ENCODE results near the gene ZFYVE27. TPM values are rescaled to one million over a fixed set of nuclear protein-coding genes. Genes with fewer than 3 reads are reported as not detected.

ZFYVE27 gene, protein sequence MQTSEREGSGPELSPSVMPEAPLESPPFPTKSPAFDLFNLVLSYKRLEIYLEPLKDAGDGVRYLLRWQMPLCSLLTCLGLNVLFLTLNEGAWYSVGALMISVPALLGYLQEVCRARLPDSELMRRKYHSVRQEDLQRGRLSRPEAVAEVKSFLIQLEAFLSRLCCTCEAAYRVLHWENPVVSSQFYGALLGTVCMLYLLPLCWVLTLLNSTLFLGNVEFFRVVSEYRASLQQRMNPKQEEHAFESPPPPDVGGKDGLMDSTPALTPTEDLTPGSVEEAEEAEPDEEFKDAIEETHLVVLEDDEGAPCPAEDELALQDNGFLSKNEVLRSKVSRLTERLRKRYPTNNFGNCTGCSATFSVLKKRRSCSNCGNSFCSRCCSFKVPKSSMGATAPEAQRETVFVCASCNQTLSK
- 10.8 and 12.1 TPM in 2 replicates for polyA plus RNA-seq (2013)

GRCh38 chr10:97736902-97737769 lies at the start of gene ZFYVE27:
Gene ZFYVE27, plus strand, starts transcription at chr10:97737128. Its CDS starts 1,350 bp downstream, at chr10:97738478.
- no CpG with 5 or more reads among the region's 72 CpGs for WGBS (ENCODE audit: extremely low coverage, insufficient coverage, insufficient read length)
- H2BK5ac ChIP-seq (ENCODE audit: low read depth, low read length, poor library complexity): peak within 1 kb of the TSS; percentile 63

GRCh38 chr10:97687785-97688781 lies 48.8 kb upstream of the ZFYVE27 start:
- Histone ChIP-seq H3K79me2 (ENCODE audit: control insufficient read depth, insufficient read depth, low read length, poor library complexity) (peaks cover 4% of the 10 kb centered on the region), H3K36me3 (ENCODE audit: control insufficient read depth in 1 of 2, insufficient read depth in 2 of 2, low read length in 2 of 2) (no peaks in the 10 kb centered on the region), H3K4me1 (ENCODE audit: control insufficient read depth in 1 of 2, insufficient read depth in 2 of 2, low read length in 2 of 2) (peaks cover 16 to 19% of the 10 kb centered on the region in 2 experiments), H3K27ac (ENCODE audit: low read depth, low read length) (peak overlapping the region; percentile 43), H3K23ac (ENCODE audit: low read length) (no peak overlapping the region), H3K4me3 (ENCODE audit: low read depth, low read length) (no peak overlapping the region), H2BK12ac (ENCODE audit: low read length) (peak overlapping the region; percentile 30), H4K12ac (ENCODE audit: low read depth, low read length) (peak overlapping the region; percentile 26), H2BK120ac (ENCODE audit: insufficient read depth, low read length, poor library complexity) (peak overlapping the region; percentile 48), H3K4me2 (ENCODE audit: low read length) (peak overlapping the region; percentile 58), H3K27me3 (ENCODE audit: insufficient read depth, low read length) (no peaks in the 10 kb centered on the region), H4K8ac (ENCODE audit: low read depth, low read length) (peak overlapping the region; percentile 75), H4K91ac (ENCODE audit: low read depth, low read length) (peak overlapping the region; percentile 59), H3K9ac (ENCODE audit: low read length) (no peak overlapping the region), H3K14ac (ENCODE audit: low read length) (peak overlapping the region; percentile 52), H3K79me1 (ENCODE audit: low read length) (peaks cover 12% of the 10 kb centered on the region), H3K4ac (ENCODE audit: low read depth, low read length) (no peak overlapping the region), H3K18ac (ENCODE audit: low read length) (peak overlapping the region; percentile 37), H3K9me3 (ENCODE audit: insufficient read depth, low read depth, low read length) (no peaks in the 10 kb centered on the region), H2BK5ac (ENCODE audit: low read depth, low read length, poor library complexity) (no peak overlapping the region), H2AFZ (ENCODE audit: insufficient read depth, low read length, poor library complexity) (peak overlapping the region; percentile 51), H2AK5ac (ENCODE audit: low read length) (peak overlapping the region; percentile 7)
- DNase-seq: peak in 1 of 2 donors; percentile 50
- no CpG with 5 or more reads among the region's 14 CpGs for WGBS (ENCODE audit: extremely low coverage, insufficient coverage, insufficient read length)

More at GRCh38 chr10:97736902-97737769, at the start of gene ZFYVE27:
- Histone ChIP-seq H3K9me3 (ENCODE audit: insufficient read depth, low read depth, low read length) (peaks cover 4% of the 10 kb centered on the region), H2BK12ac (ENCODE audit: low read length) (no peak within 1 kb of the TSS), H2BK120ac (ENCODE audit: insufficient read depth, low read length, poor library complexity) (peak within 1 kb of the TSS; percentile 45), H4K91ac (ENCODE audit: low read depth, low read length) (peak within 1 kb of the TSS; percentile 84), H3K27me3 (ENCODE audit: insufficient read depth, low read length) (no peaks in the 10 kb centered on the region), H3K36me3 (ENCODE audit: control insufficient read depth in 1 of 2, insufficient read depth in 2 of 2, low read length in 2 of 2) (peaks cover 7 to 11% of the 10 kb centered on the region in 2 experiments), H3K4ac (ENCODE audit: low read depth, low read length) (peak within 1 kb of the TSS; percentile 88), H2AK5ac (ENCODE audit: low read length) (peak within 1 kb of the TSS; percentile 50), H4K8ac (ENCODE audit: low read depth, low read length) (peak within 1 kb of the TSS; percentile 96), H2AFZ (ENCODE audit: insufficient read depth, low read length, poor library complexity) (peak within 1 kb of the TSS; percentile 98), H4K12ac (ENCODE audit: low read depth, low read length) (peak within 1 kb of the TSS; percentile 88), H3K4me1 (ENCODE audit: control insufficient read depth in 1 of 2, insufficient read depth in 2 of 2, low read length in 2 of 2) (peaks cover 6 to 9% of the 10 kb centered on the region in 2 experiments), H3K79me2 (ENCODE audit: control insufficient read depth, insufficient read depth, low read length, poor library complexity) (peaks cover 9% of the 10 kb centered on the region), H3K18ac (ENCODE audit: low read length) (peak within 1 kb of the TSS; percentile 89), H3K27ac (ENCODE audit: low read depth, low read length) (peak within 1 kb of the TSS; percentile 52), H3K4me3 (ENCODE audit: low read depth, low read length) (peak within 1 kb of the TSS; percentile 96), H3K23ac (ENCODE audit: low read length) (no peak within 1 kb of the TSS), H3K4me2 (ENCODE audit: low read length) (peak within 1 kb of the TSS; percentile 76), H3K9ac (ENCODE audit: low read length) (peak within 1 kb of the TSS; percentile 94), H3K79me1 (ENCODE audit: low read length) (peaks cover 6% of the 10 kb centered on the region), H3K14ac (ENCODE audit: low read length) (peak within 1 kb of the TSS; percentile 95)
- DNase-seq: peak; percentile 93 to 99

DNA sequence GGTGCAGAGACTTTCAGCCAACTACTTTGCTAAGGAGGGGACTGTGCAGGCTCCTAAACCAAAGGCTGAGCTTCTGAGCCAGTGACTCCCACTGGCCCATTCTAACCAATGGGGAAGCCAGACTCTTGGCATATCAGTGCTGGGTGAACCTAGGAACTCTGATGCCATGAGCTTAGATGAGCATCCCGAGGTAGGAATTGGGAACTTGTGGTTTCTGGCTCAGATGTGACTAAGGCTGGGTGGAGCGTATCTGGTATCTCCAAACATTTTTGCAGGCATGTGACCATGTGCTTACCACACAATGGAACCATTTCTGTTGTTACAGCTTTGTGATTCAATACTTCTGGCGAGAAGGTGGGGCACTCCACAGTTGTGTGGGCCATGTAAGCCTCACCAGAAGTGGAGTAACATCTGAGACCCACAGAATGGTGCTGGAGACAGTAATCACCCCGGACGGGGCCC lies 47.3 kb upstream of the ZFYVE27 start:
- Histone ChIP-seq H3K4me3 (ENCODE audit: low read depth, low read length) (no peak overlapping the region), H4K8ac (ENCODE audit: low read depth, low read length) (no peak overlapping the region), H3K79me2 (ENCODE audit: control insufficient read depth, insufficient read depth, low read length, poor library complexity) (peaks cover 4% of the 10 kb centered on the region), H4K91ac (ENCODE audit: low read depth, low read length) (no peak overlapping the region), H3K4me2 (ENCODE audit: low read length) (no peak overlapping the region), H3K36me3 (ENCODE audit: control insufficient read depth in 1 of 2, insufficient read depth in 2 of 2, low read length in 2 of 2) (no peaks in the 10 kb centered on the region), H4K12ac (ENCODE audit: low read depth, low read length) (no peak overlapping the region), H3K79me1 (ENCODE audit: low read length) (peaks cover 12% of the 10 kb centered on the region), H3K4me1 (ENCODE audit: control insufficient read depth in 1 of 2, insufficient read depth in 2 of 2, low read length in 2 of 2) (peaks cover 7 to 11% of the 10 kb centered on the region in 2 experiments), H3K9me3 (ENCODE audit: insufficient read depth, low read depth, low read length) (no peaks in the 10 kb centered on the region), H2BK120ac (ENCODE audit: insufficient read depth, low read length, poor library complexity) (no peak overlapping the region), H2BK5ac (ENCODE audit: low read depth, low read length, poor library complexity) (no peak overlapping the region), H3K4ac (ENCODE audit: low read depth, low read length) (no peak overlapping the region), H3K14ac (ENCODE audit: low read length) (no peak overlapping the region), H3K9ac (ENCODE audit: low read length) (no peak overlapping the region), H2AK5ac (ENCODE audit: low read length) (no peak overlapping the region), H2BK12ac (ENCODE audit: low read length) (no peak overlapping the region), H3K27me3 (ENCODE audit: insufficient read depth, low read length) (no peaks in the 10 kb centered on the region), H3K23ac (ENCODE audit: low read length) (no peak overlapping the region), H2AFZ (ENCODE audit: insufficient read depth, low read length, poor library complexity) (no peak overlapping the region), H3K27ac (ENCODE audit: low read depth, low read length) (no peak overlapping the region), H3K18ac (ENCODE audit: low read length) (no peak overlapping the region)
- no CpG with 5 or more reads among the region's 5 CpGs for WGBS (ENCODE audit: extremely low coverage, insufficient coverage, insufficient read length)
- DNase-seq: peak; percentile 74 to 82

Data from trophoblast cell (in vitro differentiated cells and primary cell).